ENCODE results near the gene YLPM1. TPM values are rescaled to one million over a fixed set of nuclear protein-coding genes. Genes with fewer than 3 reads are reported as not detected.
A peak's percentile ranks its signal among the peaks of the same experiment; 100 is the strongest.

YLPM1 gene
- total RNA-seq, 2 donors from 2014 or later: 36.9 to 42.7 TPM

- no peak for ATAC-seq
- no peak for DNase-seq
- intact Hi-C loops (cut with DNase I, micrococcal nuclease): no loop called here
Measured at GRCh38 chr14:74834692-74835392, 71.7 kb downstream of the YLPM1 start.

GRCh38 chr14:74835645-74836250 lies 72.6 kb downstream of the YLPM1 start:
- intact Hi-C loops (cut with DNase I, micrococcal nuclease): no loop called here
- DNase-seq (no peak), ATAC-seq (no peak)

- ATAC-seq: no peak
- intact Hi-C loops (cut with DNase I, micrococcal nuclease): no loop called here
- no peak for DNase-seq
Measured at GRCh38 chr14:74836251-74836960, 73.3 kb downstream of the YLPM1 start.

GRCh38 chr14:74838166-74838565 lies 75.0 kb downstream of the YLPM1 start:
- ATAC-seq: no peak
- intact Hi-C loops (cut with DNase I, micrococcal nuclease): no loop called here
- no peak for DNase-seq

GRCh38 chr14:74840603-74841030 lies 77.5 kb downstream of the YLPM1 start:
- intact Hi-C loops (cut with DNase I, micrococcal nuclease): no loop called here
- ATAC-seq: no peak
- no peak for DNase-seq

GRCh38 chr14:74841230-74842207 lies 78.4 kb downstream of the YLPM1 start:
- intact Hi-C loops (cut with DNase I, micrococcal nuclease): no loop called here
- ATAC-seq: no peak
- DNase-seq: no peak

GRCh38 chr14:74843653-74844052 lies 80.5 kb downstream of the YLPM1 start:
- DNase-seq (no peak), ATAC-seq (no peak)
- intact Hi-C loops (cut with DNase I, micrococcal nuclease): no loop called here

GRCh38 chr14:74846168-74846567 lies 83.1 kb downstream of the YLPM1 start:
- ATAC-seq (no peak), DNase-seq (no peak)
- intact Hi-C loops (cut with DNase I, micrococcal nuclease): no loop called here

GRCh38 chr14:74846968-74847665 lies 84.0 kb downstream of the YLPM1 start:
- intact Hi-C loops (cut with DNase I, micrococcal nuclease): no loop called here

GRCh38 chr14:74848768-74849167 lies 85.7 kb downstream of the YLPM1 start:
- no peak for DNase-seq
- intact Hi-C loops (cut with DNase I, micrococcal nuclease): no loop called here
- ATAC-seq: no peak

More at GRCh38 chr14:74846968-74847665, 84.0 kb downstream of the YLPM1 start:
- DNase-seq: no peak
- ATAC-seq: no peak

- ATAC-seq: peak; percentile 45
- DNase-seq: no peak
- intact Hi-C loops (cut with DNase I, micrococcal nuclease): no loop called here
Measured at GRCh38 chr14:74852922-74853530, 89.9 kb downstream of the YLPM1 start.

GRCh38 chr14:74853581-74853980 lies 90.5 kb downstream of the YLPM1 start:
- DNase-seq: no peak
- intact Hi-C loops (cut with DNase I, micrococcal nuclease): no loop called here
- ATAC-seq: no peak

- intact Hi-C loops (cut with DNase I, micrococcal nuclease): no loop called here
- ATAC-seq (no peak), DNase-seq (no peak)
Measured at GRCh38 chr14:74855021-74855420, 91.9 kb downstream of the YLPM1 start.

- intact Hi-C loops (cut with DNase I, micrococcal nuclease): no loop called here
- DNase-seq: no peak
- no peak for ATAC-seq
Measured at GRCh38 chr14:74855945-74856344, 92.8 kb downstream of the YLPM1 start.

- ATAC-seq (no peak), DNase-seq (no peak)
- intact Hi-C loops (cut with DNase I, micrococcal nuclease): no loop called here
Measured at GRCh38 chr14:74856366-74856765, 93.2 kb downstream of the YLPM1 start.

GRCh38 chr14:74858022-74858421 lies 94.9 kb downstream of the YLPM1 start:
- no peak for ATAC-seq
- DNase-seq: no peak
- intact Hi-C loops (cut with DNase I, micrococcal nuclease): no loop called here

GRCh38 chr14:74859757-74860552 lies 96.8 kb downstream of the YLPM1 start:
- intact Hi-C loops (cut with DNase I, micrococcal nuclease): loop anchor here (5.0 kb wide), 1 partner anchor 47 kb away; no protein-coding TSS in a partner anchor
- ATAC-seq (no peak), DNase-seq (no peak)
